DLD1 (cell line): ENCODE results near the gene ACTA1.
"Not testable (repeated sequence)": the region's sequence is repeated elsewhere in the genome, so short reads cannot be mapped to it uniquely, and the experiment has no call there.

Source experiments
- in situ Hi-C: cut with HindIII; loops from 2 replicates; pipeline ENCODE4 v1.10.0; 2017; ENCODE audit warnings: low sequenced_read_pairs

ACTA1 gene

GRCh38 chr1:229410692-229411433 is 23.0 kb downstream of the ACTA1 start:
- in situ Hi-C loops: no loop called here

DNA sequence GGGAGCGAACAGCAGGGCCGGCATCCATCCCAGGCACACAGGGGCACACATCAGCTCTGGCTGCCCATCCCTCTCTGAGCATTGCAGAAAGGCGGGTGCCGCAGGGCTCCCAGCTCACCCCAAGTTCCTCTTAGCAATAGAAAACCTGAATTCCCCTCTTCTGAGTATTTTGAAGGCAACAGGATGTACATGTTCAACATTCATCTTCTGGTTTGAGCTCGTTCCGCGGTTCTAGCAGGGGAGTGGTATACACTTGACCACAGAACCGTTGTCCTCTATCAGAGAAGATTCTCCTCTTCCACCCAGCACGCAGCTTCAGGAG is 23.6 kb downstream of the ACTA1 start:
- in situ Hi-C loops: no loop called here

DNA sequence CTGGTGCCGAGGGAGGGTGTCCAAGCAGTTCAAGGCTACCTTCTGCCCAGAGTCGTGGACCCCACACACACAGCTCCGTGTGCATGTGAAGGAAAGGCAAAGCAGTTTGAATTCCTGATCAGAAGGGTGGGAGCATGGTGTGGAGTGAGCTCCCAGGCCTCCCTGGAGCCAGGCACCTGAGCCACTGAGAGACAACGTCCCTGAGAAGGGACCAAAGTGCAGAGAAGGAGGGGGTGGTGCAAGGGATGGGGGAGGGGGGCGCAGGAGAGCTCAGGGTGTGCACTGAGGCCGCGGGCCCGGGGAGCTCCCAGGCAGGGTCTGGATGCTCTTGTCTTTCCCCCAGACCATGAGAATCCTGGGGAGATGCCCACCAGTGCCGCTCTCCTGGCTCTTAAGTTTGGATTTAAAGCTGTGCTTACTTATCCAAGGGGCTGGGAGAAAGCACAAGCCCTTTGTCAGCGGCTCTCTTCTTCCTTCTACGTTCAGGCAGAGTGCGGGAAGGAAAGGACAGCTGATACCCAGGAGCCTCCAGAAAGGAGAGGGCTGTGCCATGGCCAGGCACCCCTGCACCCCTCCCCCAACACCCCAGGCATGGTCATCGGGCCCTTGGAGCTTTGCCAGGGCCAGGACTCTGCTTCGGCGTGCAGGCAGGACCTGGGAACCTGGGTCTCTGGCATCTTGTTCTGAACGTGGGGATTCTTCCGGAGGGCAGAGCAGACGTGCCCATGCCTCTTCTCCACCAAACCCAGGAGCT is 24.1 kb downstream of the ACTA1 start:
- in situ Hi-C loops: no loop called here

GRCh38 chr1:229408458-229409037 is 25.3 kb downstream of the ACTA1 start:
- in situ Hi-C loops: no loop called here

DNA sequence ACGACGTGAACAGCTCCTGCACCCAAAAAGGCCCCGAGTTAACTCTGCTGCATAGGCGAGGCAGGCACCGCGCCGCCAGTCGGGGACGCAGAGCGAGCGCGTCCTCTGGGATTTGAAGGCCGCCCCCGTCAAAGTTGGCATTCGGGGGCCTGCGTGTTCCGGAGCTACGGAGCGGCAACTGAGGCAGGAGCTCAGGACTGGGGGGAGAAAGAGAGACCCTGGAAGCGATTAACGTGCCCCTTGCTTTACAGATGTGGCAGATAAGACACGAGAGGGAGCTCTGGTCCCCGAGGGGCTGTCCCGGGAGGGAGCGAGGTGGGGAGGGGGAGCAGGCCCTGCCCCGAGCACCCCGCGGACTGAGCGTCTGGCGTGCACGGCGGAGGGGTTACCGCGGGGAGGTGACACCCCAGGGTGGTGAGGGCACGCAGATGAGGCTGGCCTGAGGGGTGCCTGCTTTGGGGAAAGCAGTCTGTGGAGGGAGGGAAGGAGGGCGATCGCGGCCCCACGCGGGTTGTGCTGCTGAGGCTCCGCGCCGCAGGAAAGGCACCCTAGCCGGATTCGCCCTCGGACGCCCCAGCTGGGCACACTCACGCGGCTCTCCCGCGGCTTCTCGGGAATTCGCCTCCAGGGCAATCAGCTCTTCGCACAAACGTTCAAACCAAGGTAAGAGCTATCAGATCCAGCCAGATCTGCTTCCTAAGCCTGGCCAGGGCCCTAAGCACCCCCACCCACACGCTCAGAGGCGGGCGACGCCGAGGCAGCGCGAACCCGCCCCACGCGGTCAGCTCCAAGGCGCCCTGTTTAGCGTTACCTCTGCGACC is 26.5 kb downstream of the ACTA1 start:
- in situ Hi-C loops: no loop called here

DNA sequence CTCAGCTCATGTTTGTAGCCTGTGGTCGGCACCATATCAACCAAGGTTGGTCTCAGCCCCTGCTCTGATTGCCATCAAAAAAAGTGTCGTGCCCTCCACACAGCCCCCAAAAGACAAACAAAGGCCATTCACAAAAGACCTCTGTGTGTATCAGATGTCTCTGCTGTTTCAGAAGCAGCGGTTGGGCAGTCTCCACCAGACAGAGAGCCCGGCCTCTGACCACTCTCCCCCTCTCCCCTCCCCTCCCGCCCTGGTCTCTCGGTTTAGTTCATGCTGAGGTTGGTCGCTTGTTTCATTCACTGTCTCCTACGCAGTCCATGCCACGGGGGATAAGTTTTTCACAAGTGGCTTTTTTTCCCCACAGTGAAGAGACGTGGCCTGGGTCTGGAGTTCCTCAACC is 27.1 kb downstream of the ACTA1 start:
- in situ Hi-C loops: no loop called here

GRCh38 chr1:229403573-229403972 is 30.3 kb downstream of the ACTA1 start:
- in situ Hi-C loops: no loop called here

DNA sequence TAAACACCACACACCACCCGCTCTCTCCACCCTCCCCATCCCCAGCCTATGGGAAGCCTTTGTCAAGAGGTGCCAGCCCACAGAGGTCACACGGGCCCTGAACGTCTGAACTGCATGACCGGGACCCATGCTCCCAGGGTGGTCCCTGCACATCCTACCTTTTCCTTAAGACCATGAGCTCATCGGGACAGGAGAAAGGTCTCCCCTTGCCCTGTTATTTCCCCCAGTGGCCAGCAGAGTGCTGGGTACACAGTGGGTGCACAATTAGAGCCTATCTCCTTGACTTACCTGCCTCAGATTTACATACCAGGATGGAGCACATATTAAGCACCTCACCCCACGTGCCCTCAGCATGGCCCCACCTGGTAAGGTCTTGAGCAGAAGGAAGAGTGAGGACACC is 30.9 kb downstream of the ACTA1 start:
- in situ Hi-C loops: no loop called here

DNA sequence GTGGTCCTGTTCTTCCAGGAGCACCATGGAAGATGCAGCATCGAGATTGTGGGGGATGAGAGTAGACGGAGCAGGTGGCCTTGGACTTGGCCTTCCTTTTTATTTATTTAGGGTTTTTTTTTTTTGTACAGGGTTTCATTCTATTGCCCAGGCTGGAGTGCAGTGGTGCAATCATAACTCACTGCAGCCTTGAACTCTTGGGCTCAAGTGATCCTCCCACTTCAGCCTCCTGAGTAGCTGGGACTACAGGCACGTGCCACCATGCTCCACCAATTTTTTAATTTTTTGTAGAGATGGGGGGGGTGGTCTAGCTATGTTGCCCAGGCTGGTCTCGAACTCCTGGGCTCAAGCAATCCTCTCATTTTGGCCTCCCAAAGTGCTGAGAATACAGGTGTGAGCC is 31.6 kb downstream of the ACTA1 start:
- in situ Hi-C loops: not testable (repeated sequence)

GRCh38 chr1:229397762-229398161 is 36.1 kb downstream of the ACTA1 start:
- in situ Hi-C loops: no loop called here

DNA sequence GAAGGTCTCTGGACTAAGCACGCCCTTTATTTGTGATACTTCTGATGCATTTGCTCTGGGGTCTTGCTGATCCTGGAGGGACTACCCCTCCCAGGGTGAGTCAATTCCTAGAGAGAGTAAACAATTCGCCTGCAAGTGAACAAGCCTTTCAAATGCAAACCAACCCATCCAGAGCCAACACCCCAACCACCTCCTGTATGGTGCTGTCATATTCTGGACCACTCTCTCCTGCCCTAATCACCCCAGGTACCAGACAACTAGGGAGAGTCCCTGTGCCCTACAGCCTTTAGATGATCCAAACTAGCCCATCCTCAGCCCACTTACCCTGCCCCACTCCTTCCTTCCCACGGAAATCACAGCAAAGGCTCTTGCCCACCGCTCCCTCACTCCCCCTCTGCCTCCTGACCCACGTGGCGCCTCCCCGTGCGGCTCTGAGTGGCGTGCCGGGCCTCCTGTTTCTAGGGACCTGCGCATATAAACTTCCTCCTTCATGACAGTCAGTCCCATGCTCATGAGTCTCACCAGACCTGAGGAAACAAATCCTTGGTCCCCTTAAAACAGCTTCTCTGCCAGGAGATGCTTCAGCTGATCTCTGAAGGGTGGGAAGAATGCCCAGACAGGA is 37.2 kb downstream of the ACTA1 start:
- in situ Hi-C loops: no loop called here

DNA sequence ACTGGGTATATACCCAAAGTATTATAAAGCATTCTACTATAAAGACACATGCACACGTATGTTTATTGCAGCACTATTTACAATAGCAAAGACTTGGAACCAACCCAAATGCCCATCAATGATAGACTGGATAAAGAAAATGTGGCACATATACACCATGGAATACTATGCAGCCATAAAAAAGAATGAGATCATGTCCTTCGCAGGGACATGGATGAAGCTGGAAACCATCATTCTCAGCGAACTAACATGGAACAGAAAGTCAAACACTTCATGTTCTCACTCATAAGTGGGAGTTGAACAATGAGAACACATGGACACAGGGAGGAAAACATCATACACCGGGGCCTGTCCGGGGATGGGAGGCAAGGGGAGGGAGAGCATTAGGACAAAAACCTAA is 39.4 kb downstream of the ACTA1 start:
- in situ Hi-C loops: not testable (repeated sequence)

DNA sequence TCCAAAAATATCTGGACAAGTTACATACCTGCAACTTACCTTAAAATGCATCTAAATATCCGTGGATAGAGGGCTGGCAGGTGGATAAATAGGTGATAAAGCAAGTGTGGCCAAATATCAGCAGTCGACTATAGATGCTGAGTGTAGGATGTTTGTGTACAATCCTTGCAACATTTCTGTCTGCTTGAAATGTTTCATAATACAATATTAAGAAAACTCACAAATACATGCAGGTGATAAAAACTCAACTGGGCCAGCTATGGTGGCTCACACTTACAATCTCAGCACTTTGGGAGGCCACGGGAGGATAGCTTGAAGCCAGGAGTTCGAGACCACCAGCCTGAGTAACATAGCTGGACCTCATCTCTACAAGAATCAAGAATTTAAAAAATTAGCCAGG is 41.0 kb downstream of the ACTA1 start:
- in situ Hi-C loops: no loop called here

- in situ Hi-C loops: no loop called here
These were observed 43.8 kb downstream of the ACTA1 start for GRCh38 chr1:229390130-229390529.

DNA sequence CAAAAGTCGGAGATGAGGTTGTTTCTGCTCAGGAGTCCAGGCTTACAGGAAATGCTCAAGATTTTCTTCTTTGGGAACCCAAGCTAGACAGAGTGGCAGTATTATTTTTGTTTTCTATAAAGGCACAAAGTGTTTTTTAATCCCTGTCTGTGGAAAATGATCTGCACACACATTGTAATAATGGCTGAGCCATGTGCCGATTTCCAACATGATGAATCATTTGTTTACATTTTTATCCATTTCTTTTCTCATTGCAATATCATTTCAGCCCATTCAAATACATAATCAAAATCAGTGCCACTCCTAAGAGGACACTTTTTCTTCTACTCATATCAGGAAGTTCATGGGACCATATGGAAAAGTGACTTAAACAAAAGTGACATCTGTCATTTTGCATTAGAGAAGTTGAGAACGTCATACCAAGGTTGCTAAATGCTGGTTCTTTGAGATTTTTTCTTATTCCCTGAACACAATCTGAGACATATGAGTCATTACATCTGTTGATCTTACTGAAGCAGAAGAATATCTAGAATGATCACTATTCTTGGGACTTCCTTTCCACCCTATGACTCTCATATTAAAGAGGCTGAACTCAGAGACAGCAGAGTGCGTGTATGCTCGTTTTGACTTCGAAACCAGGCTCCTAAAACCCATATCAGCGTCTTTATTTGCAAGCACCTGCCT is 44.9 kb downstream of the ACTA1 start:
- in situ Hi-C loops: no loop called here

- in situ Hi-C loops: no loop called here
These were observed 47.9 kb downstream of the ACTA1 start for GRCh38 chr1:229385853-229386456.

- in situ Hi-C loops: no loop called here
These were observed 49.1 kb downstream of the ACTA1 start for GRCh38 chr1:229384822-229385221.

DNA sequence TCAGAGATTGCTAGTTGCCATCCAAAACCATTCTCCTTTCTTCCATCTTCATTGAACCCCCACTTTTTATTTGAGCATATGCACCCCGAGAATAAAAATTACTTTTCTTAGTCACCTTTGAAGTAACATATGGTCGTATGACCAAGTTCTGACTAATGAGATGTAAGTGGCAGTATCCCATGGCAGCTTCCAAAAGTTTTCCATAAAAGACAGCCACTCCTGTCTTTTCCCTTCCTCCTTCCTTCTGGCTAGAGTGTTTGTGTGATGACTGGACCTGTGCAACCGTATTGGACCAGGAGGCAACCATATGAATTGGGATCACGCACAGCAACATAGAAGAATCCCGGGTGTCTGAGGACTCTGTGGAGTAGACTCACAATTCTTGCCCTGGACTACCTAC is 49.9 kb downstream of the ACTA1 start:
- in situ Hi-C loops: no loop called here

DNA sequence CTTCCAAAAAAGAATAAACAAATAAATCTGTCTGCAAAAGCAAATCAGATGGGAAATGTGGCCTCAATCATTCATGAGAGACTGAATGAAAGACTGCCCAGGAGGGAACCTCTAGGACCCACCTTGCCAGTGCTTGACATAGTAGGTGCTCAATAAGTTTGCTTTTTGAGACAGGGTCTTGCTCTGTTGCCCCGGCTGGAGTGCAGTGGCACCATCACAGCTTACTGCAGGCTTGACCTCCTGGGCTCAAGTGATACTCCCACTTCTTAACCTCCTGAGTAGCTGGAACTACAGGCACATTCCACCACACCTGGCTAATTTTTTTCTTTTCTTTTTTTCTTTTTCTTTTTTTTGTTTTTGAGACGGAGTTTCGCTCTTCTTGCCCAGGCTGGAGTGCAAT is 50.7 kb downstream of the ACTA1 start:
- in situ Hi-C loops: no loop called here
